ENCODE results near the gene SOX15. TPM values are rescaled to one million over a fixed set of nuclear protein-coding genes. Genes with fewer than 3 reads are reported as not detected.

SOX15 gene
- total and polyA plus RNA-seq, 8 donors: 0.18 to 1.0 (median 0.35) TPM; not detected in 3

DNA sequence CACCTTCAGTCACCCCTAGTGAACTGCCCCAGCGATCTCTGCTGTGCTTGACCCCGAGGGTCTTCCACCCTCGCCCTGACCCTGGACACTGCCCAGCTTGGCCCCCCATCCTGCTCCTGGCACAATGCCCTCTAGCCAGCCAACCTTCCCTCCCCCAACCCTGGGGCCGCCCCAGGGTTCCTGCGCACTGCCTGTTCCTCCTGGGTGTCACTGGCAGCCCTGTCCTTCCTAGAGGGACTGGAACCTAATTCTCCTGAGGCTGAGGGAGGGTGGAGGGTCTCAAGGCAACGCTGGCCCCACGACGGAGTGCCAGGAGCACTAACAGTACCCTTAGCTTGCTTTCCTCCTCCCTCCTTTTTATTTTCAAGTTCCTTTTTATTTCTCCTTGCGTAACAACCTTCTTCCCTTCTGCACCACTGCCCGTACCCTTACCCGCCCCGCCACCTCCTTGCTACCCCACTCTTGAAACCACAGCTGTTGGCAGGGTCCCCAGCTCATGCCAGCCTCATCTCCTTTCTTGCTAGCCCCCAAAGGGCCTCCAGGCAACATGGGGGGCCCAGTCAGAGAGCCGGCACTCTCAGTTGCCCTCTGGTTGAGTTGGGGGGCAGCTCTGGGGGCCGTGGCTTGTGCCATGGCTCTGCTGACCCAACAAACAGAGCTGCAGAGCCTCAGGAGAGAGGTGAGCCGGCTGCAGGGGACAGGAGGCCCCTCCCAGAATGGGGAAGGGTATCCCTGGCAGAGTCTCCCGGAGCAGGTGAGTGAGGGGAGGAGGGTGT lies 31.2 kb downstream of the SOX15 start, which contains the start of gene TNFSF13:
Gene TNFSF13, plus strand, starts transcription at position 207 of the 776 bp plus-strand sequence. Its CDS starts 290 bp downstream, at position 497.
- ATAC-seq: peak; percentile 8 to 24 (median 16)
- H3K27ac ChIP-seq: peak within 1 kb of the TSS; percentile 80 to 94 (median 90)
- FAIRE-seq: no peak
- no peaks in the 10 kb centered on the region for H3K9me3 ChIP-seq
- intact Hi-C loops (cut with DNase I): loop anchor here in 1 of 3 donors (10.0 kb wide), 1 partner anchor 204 kb away; the partner anchor contains the start of genes KCTD11 and TMEM95
- H3K4me1 ChIP-seq: peaks cover 25 to 43% (median 30%) of the 10 kb centered on the region in 3 donors
- H3K27me3 ChIP-seq: no peaks in the 10 kb centered on the region
- WGBS, 2 donors: 8 to 10% methylated on average over 16 of the region's 16 CpGs
- no peaks in the 10 kb centered on the region for H3K36me3 ChIP-seq
- peak within 1 kb of the TSS; percentile 10 to 97 (median 53) for H3K4me3 ChIP-seq
- peak in 5 of 6 donors; percentile 46 to 78 (median 60) for DNase-seq
- TF ChIP-seq, protein P1, sequence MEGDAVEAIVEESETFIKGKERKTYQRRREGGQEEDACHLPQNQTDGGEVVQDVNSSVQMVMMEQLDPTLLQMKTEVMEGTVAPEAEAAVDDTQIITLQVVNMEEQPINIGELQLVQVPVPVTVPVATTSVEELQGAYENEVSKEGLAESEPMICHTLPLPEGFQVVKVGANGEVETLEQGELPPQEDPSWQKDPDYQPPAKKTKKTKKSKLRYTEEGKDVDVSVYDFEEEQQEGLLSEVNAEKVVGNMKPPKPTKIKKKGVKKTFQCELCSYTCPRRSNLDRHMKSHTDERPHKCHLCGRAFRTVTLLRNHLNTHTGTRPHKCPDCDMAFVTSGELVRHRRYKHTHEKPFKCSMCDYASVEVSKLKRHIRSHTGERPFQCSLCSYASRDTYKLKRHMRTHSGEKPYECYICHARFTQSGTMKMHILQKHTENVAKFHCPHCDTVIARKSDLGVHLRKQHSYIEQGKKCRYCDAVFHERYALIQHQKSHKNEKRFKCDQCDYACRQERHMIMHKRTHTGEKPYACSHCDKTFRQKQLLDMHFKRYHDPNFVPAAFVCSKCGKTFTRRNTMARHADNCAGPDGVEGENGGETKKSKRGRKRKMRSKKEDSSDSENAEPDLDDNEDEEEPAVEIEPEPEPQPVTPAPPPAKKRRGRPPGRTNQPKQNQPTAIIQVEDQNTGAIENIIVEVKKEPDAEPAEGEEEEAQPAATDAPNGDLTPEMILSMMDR (IDR thresholded peaks at IDR 0.05): no peak

DNA sequence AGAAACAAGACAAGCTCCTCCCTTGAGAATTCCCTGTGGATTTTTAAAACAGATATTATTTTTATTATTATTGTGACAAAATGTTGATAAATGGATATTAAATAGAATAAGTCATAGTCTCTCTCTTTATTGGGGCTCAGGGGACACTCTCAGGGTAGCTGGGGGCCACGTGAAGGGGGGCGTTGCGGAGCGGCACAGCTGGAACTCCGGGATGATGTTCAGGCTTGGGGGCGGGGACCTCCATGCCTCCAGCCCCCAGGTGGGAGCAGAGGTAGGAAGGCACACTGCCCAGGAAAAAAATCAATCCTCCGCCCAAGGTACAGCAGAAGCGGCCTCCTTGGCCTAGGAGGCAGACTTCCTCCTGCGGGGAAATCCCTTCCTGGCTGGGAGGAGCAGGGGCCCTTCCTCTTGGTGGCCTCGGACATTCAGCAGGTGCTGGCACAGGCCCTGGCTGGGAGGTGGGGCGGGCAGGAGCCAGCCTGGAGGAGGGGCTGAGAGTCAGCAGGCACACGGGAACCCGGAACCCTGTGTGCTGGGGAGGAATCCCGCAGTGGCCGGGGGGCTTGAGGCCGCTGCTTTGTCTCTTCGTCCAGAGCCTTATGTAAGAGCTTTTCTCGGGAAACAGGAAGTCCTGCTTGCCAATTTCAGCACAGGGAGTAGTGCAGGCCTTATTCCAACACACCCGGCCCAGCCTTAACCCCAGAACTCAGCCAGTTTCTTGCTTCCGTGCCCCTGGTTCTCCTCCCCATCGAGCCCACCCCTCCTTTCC lies 31.9 kb downstream of the SOX15 start:
- Histone ChIP-seq H3K4me3 (peak overlapping the region in 3 of 4 donors; percentile 26 to 97 (median 80)), H3K4me1 (peaks cover 25 to 38% (median 25%) of the 10 kb centered on the region in 3 donors), H3K9me3 (no peaks in the 10 kb centered on the region), H3K27ac (peak overlapping the region; percentile 80 to 94 (median 90)), H3K36me3 (no peaks in the 10 kb centered on the region), H3K27me3 (no peaks in the 10 kb centered on the region)
- WGBS, 2 donors: 3 to 4% methylated on average over 21 of the region's 21 CpGs
- peak; percentile 65 to 81 (median 78) for ATAC-seq
- TF ChIP-seq, protein P1 (IDR thresholded peaks at IDR 0.05): no peak
- intact Hi-C loops (cut with DNase I): loop anchor here in 1 of 3 donors (10.0 kb wide), 1 partner anchor 203 kb away; the partner anchor contains the start of genes KCTD11 and TMEM95
- peak; percentile 89 to 98 (median 96) for DNase-seq
- FAIRE-seq: no peak

DNA sequence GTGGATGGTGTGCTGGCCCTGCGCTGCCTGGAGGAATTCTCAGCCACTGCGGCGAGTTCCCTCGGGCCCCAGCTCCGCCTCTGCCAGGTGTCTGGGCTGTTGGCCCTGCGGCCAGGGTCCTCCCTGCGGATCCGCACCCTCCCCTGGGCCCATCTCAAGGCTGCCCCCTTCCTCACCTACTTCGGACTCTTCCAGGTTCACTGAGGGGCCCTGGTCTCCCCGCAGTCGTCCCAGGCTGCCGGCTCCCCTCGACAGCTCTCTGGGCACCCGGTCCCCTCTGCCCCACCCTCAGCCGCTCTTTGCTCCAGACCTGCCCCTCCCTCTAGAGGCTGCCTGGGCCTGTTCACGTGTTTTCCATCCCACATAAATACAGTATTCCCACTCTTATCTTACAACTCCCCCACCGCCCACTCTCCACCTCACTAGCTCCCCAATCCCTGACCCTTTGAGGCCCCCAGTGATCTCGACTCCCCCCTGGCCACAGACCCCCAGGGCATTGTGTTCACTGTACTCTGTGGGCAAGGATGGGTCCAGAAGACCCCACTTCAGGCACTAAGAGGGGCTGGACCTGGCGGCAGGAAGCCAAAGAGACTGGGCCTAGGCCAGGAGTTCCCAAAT lies 32.6 kb downstream of the SOX15 start:
- TF ChIP-seq, protein P1 (IDR thresholded peaks at IDR 0.05): no peak
- ATAC-seq: no peak
- Histone ChIP-seq H3K4me3 (no peak overlapping the region), H3K27me3 (no peaks in the 10 kb centered on the region), H3K4me1 (peaks cover 18 to 32% (median 25%) of the 10 kb centered on the region in 3 donors), H3K9me3 (no peaks in the 10 kb centered on the region), H3K36me3 (no peaks in the 10 kb centered on the region), H3K27ac (peak overlapping the region; percentile 80 to 94 (median 90))
- WGBS, 2 donors: 70 to 71% methylated on average over 19 of the region's 19 CpGs
- FAIRE-seq: no peak
- peak in 3 of 6 donors; percentile 36 to 79 (median 57) for DNase-seq
- intact Hi-C loops (cut with DNase I): loop anchor here in 1 of 3 donors (10.0 kb wide), 1 partner anchor 202 kb away; the partner anchor contains the start of genes KCTD11 and TMEM95

DNA sequence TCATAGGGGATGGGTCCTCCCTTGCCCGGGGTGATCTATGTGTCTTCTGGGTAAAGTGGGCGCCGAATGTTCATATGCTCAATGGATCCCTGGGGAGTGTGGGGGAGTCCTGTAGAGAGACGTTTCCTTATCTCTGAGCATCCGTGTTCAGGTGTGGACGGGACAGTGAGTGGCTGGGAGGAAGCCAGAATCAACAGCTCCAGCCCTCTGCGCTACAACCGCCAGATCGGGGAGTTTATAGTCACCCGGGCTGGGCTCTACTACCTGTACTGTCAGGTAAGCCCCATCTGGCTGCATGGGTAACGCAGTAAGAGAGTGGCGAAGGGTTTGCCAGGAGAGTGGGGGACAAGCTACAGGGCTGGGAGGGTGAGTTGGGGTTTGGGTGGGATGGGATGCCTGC lies 33.3 kb downstream of the SOX15 start:
- TF ChIP-seq, protein P1 (IDR thresholded peaks at IDR 0.05): no peak
- Histone ChIP-seq H3K27ac (no peak overlapping the region), H3K4me3 (no peak overlapping the region), H3K36me3 (no peaks in the 10 kb centered on the region), H3K27me3 (no peaks in the 10 kb centered on the region), H3K9me3 (no peaks in the 10 kb centered on the region), H3K4me1 (peaks cover 18 to 32% (median 25%) of the 10 kb centered on the region in 3 donors)
- 72 to 76% methylated on average over 12 of the region's 12 CpGs for WGBS, 2 donors
- no peak for ATAC-seq
- no peak for DNase-seq
- intact Hi-C loops (cut with DNase I): loop anchor here in 1 of 3 donors (10.0 kb wide), 1 partner anchor 202 kb away; the partner anchor contains the start of genes KCTD11 and TMEM95
- no peak for FAIRE-seq

Measured in pancreas (tissue), 10 donors.